ENCODE results near the gene RARA.

- no peak for TF ChIP-seq POU6F1 (CRISPR knock-in tag; IDR thresholded peaks at IDR 0.05; ENCODE audit: borderline replicate concordance, low read depth)
- TF ChIP-seq CREB5 (CRISPR knock-in tag; IDR thresholded peaks at IDR 0.05; ENCODE audit: low read depth) = no peak
- no peak for TF ChIP-seq RARB (CRISPR knock-in tag; IDR thresholded peaks at IDR 0.05)
- no peak for TF ChIP-seq ESRRG (CRISPR knock-in tag; IDR thresholded peaks at IDR 0.05)
- no peak for TF ChIP-seq ZFP3 (CRISPR knock-in tag; IDR thresholded peaks at IDR 0.05)
- no peak for TF ChIP-seq ZNF70 (CRISPR knock-in tag; IDR thresholded peaks at IDR 0.05)
- no peak for TF ChIP-seq OSR1 (CRISPR knock-in tag; IDR thresholded peaks at IDR 0.05)
- TF ChIP-seq ARNTL (CRISPR knock-in tag; IDR thresholded peaks at IDR 0.05; ENCODE audit: borderline replicate concordance, low read depth) = no peak
- no peak for TF ChIP-seq PATZ1 (CRISPR knock-in tag; IDR thresholded peaks at IDR 0.05; ENCODE audit: borderline replicate concordance)
- TF ChIP-seq SNAI2 (CRISPR knock-in tag; IDR thresholded peaks at IDR 0.05) = no peak
- no peak for TF ChIP-seq BACH2 (CRISPR knock-in tag; IDR thresholded peaks at IDR 0.05; ENCODE audit: borderline replicate concordance)
These were observed 10.9 kb downstream of the RARA start for GRCh38 chr17:40319651-40320540.
